G401 (cell line): Measurements from ENCODE around the gene CST7. TPM values are rescaled to one million over a fixed set of nuclear protein-coding genes. Genes with fewer than 3 reads are reported as not detected.
"Not testable (repeated sequence)": the region's sequence is repeated elsewhere in the genome, so short reads cannot be mapped to it uniquely, and the experiment has no call there.

ENCODE experiments used
- DNase-seq: peaks from one replicate; pipeline ENCODE4 v3.0.0-alpha.2; 2015; ENCODE audit warnings: low spot score
- in situ Hi-C: cut with HindIII; loops from 2 replicates; pipeline ENCODE4 v1.10.0; 2016; ENCODE audit warnings: low sequenced_read_pairs, mixed read lengths
- total RNA-seq: library from RNA; depleted of rRNA; stranded (reverse); fragments of >200 nt; shearing (Covaris generic); gene quantifications from 2 replicates; pipeline ENCODE4 v1.2.3, GENCODE V29; 2014

The CST7 gene
- total RNA-seq, 1 experiment from 2014 or later: not detected

DNA sequence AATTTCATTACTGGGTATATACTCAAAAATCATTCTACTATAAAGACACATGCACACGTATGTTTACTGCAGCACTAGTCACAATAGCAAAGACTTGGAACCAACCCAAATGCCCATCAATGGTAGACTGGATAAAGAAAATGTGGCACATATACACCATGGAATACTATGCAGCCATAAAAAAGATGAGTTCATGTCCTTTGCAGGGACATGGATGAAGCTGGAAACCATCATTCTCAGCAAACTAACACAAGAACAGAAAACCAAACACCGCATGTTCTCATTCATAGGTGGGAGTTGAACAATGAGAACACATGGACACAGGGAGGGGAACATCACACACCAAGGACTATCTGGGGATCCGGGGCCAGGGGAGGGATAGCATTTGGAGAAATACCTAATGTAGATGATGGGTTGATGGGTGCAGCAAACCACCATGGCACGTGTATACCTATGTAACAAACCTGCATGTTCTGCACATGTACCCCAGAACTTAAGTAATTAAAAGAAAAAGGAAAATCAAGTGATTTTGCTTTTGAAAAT, 602 bp upstream of the CST7 start:
- in situ Hi-C loops, DNase-seq: not testable (repeated sequence)

GRCh38 chr20:24949756-24950127, 673 bp downstream of the CST7 start:
- in situ Hi-C loops: no loop called here
- DNase-seq: no peak

DNA sequence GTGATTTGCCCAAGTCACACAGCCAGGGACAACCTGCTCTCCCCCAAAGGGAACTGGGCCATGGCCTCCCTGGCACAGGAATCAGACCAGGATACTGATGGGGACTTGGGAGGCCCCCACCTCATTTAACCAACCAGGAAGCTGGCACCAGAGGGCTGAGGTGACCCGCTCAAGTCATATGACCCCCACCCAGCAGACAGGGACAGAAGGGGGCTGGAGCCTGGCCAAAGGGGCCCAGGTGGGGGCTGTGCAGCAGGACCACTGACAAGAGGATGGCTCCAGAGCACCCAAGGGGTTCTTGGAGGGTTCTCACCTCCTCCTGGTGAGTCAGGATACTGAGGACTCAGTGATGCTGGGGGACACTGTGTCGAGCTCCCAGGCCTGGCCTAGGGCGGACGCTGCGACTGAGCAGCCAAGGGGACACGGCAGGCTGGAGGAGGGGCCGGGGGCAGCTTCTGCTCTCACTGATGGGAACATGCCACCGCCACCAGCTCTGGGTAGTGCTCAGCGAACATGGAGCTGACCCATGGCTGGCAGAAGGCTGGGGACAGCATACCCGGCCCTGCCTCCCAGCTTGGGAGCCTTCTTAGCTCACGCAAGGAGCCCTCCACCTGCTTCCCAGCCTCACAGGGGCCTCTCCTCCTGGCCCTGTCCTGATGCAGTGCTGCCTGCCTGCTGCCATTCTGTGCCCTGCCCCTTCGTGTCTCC, 1.2 kb downstream of the CST7 start:
- no peak for DNase-seq
- in situ Hi-C loops: no loop called here

DNA sequence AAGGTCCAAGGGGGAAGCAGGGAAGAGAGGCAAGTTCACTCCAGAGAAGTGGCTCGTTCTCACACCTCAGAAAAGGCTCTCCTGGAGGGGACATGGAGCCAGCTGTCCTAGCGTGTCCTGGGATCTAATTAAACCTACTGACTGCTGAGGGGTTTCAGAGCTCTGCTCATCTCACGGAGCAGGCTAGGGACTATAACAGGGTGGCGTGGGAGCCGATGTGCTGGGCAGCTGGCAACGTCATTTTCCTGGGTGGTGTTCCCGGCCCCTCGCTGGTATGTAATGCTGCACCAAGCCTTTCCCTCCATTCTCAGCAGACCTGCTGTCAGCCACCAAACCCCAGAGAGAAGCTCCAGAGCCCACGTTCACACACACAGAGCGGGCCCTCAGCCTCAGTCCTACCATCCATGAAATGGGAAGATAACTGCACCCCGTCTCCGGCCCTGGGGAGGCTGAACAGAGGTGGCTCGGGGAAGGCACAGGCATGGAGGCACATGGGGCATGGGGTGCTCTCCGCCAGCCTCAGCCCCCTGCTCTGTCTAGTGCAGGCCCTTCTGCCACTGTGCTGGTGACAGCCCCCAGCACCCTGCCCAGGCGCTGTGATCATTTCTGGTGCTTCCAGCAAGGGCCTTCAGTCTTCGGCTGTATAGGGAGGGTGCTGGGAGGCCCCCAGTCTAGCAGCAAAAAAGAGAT, 1.9 kb downstream of the CST7 start:
- in situ Hi-C loops: no loop called here

DNA sequence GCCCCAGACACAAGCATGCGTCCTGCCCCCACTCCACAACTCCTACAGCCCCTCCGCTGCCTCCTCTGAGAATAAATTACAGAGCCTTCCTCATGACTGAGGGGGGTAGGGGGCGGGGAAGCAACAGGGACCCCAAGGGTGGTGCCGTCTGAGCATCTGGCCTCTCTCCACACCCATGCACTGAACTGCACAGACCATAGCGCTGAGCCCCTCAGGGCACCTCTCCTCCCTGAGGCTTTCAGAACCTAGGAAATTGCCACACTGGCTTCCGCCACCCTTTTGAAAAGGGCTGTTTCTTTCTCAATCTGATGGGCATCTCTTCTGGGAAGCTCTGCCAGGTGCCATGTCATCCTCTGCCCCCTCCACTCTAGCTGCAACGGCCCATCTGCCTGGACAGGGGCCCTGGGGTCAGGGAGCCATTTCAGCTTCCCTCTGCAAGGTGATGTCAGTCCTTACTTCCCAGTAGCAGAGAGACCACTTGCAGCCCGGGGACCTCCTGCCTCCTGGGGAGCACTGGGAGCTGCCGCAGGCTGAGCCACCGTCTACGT, 2.5 kb downstream of the CST7 start:
- in situ Hi-C loops: no loop called here
- no peak for DNase-seq

More for the DNA sequence above, 1.9 kb downstream of the CST7 start:
- no peak for DNase-seq

GRCh38 chr20:24952376-24953208, 3.5 kb downstream of the CST7 start:
- in situ Hi-C loops: no loop called here
- DNase-seq: no peak

DNA sequence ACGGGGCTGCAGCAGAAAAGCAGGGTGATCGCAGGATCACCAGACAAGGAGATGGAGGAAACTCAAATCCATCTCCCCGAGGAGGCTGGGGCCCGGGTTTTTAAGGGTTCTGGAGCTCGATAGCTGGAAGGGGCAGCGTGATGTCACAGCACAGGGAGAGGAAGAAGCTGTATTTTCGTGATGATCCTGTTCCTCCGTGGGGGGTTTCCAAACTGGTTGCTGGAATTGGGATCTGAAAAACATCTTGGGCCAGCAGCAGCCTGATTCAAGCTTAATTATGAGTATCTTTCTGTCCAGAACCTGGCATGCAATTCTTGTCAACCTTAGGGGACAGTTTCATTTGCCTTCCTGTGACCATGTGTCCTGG, 4.1 kb downstream of the CST7 start:
- in situ Hi-C loops: no loop called here
- no peak for DNase-seq

GRCh38 chr20:24953621-24954133, 4.6 kb downstream of the CST7 start:
- in situ Hi-C loops: no loop called here
- DNase-seq: no peak

DNA sequence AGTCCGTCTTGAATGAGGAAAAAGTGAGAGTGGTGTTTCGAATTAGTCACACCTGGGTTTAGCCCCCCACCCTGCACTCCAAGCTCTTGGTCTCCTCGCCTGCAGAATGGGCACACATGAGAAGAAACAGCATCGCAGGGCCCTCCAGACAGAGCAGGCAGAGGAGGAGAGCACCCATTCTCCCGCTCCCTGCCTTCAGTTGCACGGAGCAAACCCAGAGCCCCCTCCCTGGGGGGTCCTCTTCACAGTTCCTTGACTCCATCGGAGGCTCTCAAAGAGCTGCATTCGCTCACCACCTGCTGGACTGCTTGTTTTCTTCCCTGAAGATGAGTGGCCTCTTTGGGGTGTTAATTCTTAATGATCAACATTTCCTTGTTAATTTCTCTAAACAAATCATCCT, 5.1 kb downstream of the CST7 start:
- in situ Hi-C loops: no loop called here
- no peak for DNase-seq

DNA sequence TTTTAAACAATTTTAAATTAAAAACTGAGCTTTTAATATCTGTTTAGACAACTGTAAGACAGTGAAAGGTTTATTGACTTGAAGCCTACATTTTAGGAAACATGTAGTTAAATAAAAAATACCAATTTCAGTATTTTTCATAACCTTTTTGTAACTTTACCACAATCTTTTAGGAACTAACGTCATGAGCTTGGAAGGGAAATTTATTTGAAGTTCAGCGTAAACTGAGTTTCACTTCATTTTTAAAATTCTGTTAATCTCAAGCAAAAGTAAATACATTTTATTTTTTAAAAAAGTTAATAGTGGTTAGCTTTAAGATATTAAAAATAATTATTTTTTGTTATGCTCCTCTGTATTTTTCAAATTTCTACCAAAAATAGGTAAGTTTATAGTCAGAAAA, 5.5 kb downstream of the CST7 start:
- DNase-seq: no peak
- in situ Hi-C loops: no loop called here

DNA sequence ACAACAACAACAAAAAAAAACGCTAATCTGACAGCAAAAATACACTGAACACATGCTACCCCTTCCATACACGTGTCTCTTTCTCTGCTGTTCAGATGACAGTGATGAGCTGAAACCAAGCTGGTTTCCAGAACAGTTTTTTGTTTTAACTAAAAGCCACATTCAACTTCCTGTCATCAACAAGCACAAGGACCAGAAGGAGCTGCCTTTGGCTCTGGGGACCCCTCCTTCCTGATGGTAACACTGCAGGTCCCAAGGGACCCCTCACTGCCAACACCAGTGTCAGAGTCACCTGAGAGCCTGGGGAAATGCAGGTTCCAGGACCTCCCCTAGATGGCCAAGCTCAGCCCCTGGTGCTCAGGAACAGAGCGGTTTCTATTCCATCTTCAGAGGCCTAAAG, 6.0 kb downstream of the CST7 start:
- DNase-seq: no peak
- in situ Hi-C loops: no loop called here

GRCh38 chr20:24956001-24956841, 7.2 kb downstream of the CST7 start:
- DNase-seq: no peak
- in situ Hi-C loops: no loop called here

DNA sequence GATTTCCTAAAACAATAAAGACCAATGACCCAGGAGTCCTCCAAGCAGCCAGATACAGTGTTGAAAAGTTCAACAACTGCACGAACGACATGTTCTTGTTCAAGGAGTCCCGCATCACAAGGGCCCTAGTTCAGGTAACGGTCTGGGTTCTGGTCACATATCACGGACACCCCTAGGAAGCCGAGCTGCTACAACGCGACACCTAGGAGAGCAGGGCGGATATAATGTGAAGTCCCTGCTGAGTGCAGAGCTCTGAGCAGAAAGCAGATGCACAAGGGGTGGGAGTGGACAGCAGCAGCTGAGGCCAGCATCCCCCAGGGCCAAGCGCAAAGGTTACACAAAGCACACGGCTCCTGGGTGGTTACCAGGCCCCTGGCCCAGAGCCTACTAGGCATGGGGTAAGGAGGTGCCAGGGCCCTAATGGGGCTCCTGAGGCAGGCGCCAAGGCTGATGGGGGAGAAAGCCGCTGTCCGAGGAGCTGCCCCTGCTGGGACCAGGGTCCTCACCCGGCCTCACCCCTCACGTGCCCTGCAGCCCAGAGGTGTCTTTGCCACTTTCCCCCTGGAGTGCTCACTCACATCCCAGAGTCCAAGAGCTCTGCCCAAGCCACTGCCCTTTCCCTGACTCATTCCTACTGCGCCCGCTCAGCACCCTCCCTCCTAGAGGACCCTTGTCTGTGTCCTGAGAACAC, 8.4 kb downstream of the CST7 start:
- in situ Hi-C loops: no loop called here
- DNase-seq: no peak

GRCh38 chr20:24958506-24959385, 9.7 kb downstream of the CST7 start:
- in situ Hi-C loops: no loop called here
- peak; percentile 72 for DNase-seq

- DNase-seq: no peak
- in situ Hi-C loops: no loop called here
Measured at GRCh38 chr20:24959591-24960301, 10.7 kb downstream of the CST7 start.

DNA sequence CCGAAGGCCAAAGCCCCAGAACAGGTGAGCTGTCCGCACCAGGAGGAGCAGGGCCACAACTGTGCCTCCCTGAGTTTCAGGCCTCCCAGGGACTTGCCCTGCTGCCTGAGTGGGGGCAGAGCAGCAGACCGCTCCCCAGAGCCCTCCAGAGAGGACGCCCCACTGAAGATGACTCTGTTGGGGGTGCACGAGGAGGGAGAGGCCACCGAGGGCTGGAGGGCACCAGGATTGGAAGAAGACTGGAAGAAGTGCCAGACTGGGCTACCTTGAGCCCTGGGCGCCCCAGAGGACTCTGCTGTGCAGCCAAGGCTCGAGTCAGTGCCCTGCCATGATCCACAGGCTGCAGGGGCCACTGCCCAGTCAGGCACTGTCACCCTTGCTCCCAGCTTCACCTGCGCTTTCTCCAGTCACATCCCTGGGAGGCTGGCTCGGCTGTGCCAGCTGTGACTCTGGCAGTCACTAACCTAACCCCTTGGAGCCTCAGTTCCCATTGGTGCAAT, 11.3 kb downstream of the CST7 start:
- DNase-seq: no peak

More for the DNA sequence above, 11.3 kb downstream of the CST7 start:
- in situ Hi-C loops: no loop called here
